Smooth muscle cell (in vitro differentiated cells): ENCODE data around the gene CD180. TPM values are rescaled to one million over a fixed set of nuclear protein-coding genes. Genes with fewer than 3 reads are reported as not detected.

Experiments used
- DNase-seq: peaks from one replicate; lab custom pipeline; 2025; ENCODE audit not compliant: unreplicated experiment; lab: John Stamatoyannopoulos, UW
- H2AFZ ChIP-seq: fragments of 200-600 bp; sonication (generic); 2 replicates; pipeline ENCODE4 v1.6.0; 2016; ENCODE audit warnings: antibody characterized with exemption, low read depth, mild to moderate bottlenecking
- H3F3A ChIP-seq: fragments of 200-600 bp; sonication (generic); 2 replicates; pipeline ENCODE4 v1.6.0; 2017; ENCODE audit warnings: antibody characterized with exemption, low read depth
- H3K27ac ChIP-seq: fragments of 200-600 bp; sonication (generic); 2 replicates; pipeline ENCODE4 v1.5.1; 2016; ENCODE audit warnings: low read depth, mild to moderate bottlenecking
- H3K27me3 ChIP-seq: fragments of 200-600 bp; sonication (generic); 2 replicates; pipeline ENCODE4 v1.6.1; 2016; ENCODE audit warnings: low read depth, mild to moderate bottlenecking
- H3K36me3 ChIP-seq: fragments of 200-600 bp; sonication (generic); 2 replicates; pipeline ENCODE4 v1.5.1; 2016; ENCODE audit warnings: low read depth
- H3K4me1 ChIP-seq: fragments of 200-600 bp; sonication (generic); 2 replicates; pipeline ENCODE4 v1.5.1; 2016; ENCODE audit warnings: low read depth
- H3K4me2 ChIP-seq: fragments of 200-600 bp; sonication (generic); 2 replicates; pipeline ENCODE4 v1.6.0; 2016; ENCODE audit warnings: mild to moderate bottlenecking
- H3K4me3 ChIP-seq: fragments of 200-600 bp; sonication (generic); 2 replicates; pipeline ENCODE4 v1.5.1; 2016; ENCODE audit warnings: mild to moderate bottlenecking
- H3K79me2 ChIP-seq: fragments of 200-600 bp; sonication (generic); 2 replicates; pipeline ENCODE4 v1.6.0; 2016; ENCODE audit warnings: low read depth, mild to moderate bottlenecking
- H3K9ac ChIP-seq: fragments of 200-600 bp; sonication (generic); 2 replicates; pipeline ENCODE4 v1.6.0; 2016; ENCODE audit warnings: low read depth
- H3K9me3 ChIP-seq: fragments of 200-600 bp; sonication (generic); replicated peaks from 2 replicates; pipeline ENCODE4 v1.5.1; 2016; ENCODE audit warnings: low read depth
- H4K20me1 ChIP-seq: fragments of 200-600 bp; sonication (generic); 2 replicates; pipeline ENCODE4 v1.6.0; 2016; ENCODE audit warnings: low read depth
- CTCF ChIP-seq: fragments of 200-600 bp; sonication (generic); IDR thresholded peaks from 2 replicates; pipeline ENCODE4 v1.5.1; 2017; ENCODE audit warnings: borderline replicate concordance, mild to moderate bottlenecking, antibody characterized with exemption; ENCODE audit not compliant: insufficient read depth, poor library complexity, severe bottlenecking
- WGBS: methylation state at CpG from one replicate; pipeline ENCODE4 v1.1.7; 2016; ENCODE audit warnings: low lambda C conversion rate; 5-methylcytosine and 5-hydroxymethylcytosine counted together
- polyA plus RNA-seq: library from polyadenylated mRNA; unstranded; fragments of >200 nt; fragmentation: Nextera tagmentation; extraction: Ambion mirVana; gene quantifications from 2 replicates; pipeline ENCODE4 v1.2.1, GENCODE V29; 2016
- total RNA-seq: library from RNA; depleted of rRNA; stranded (reverse); fragments of >200 nt; gene quantifications from 2 replicates; pipeline ENCODE4 v1.2.3, GENCODE V29; 2014

The CD180 gene
- total and polyA plus RNA-seq, 2 experiments from 2014 or later, result not detected

- Histone ChIP-seq H3K9ac (no peak overlapping the region), H3K9me3 (no peaks in the 10 kb centered on the region), H2AFZ (no peak overlapping the region), H4K20me1 (no peaks in the 10 kb centered on the region), H3K4me2 (no peak overlapping the region), H3K79me2 (no peaks in the 10 kb centered on the region), H3K4me1 (no peaks in the 10 kb centered on the region), H3K4me3 (no peak overlapping the region), H3K36me3 (no peaks in the 10 kb centered on the region), H3F3A (no peaks in the 10 kb centered on the region), H3K27ac (no peak overlapping the region), H3K27me3 (peaks cover 25% of the 10 kb centered on the region)
- no peak for TF ChIP-seq CTCF
- 81% methylated on average over 12 of the region's 12 CpGs for WGBS
- no peak for DNase-seq
Observed at GRCh38 chr5:67214707-67215447, 18.3 kb upstream of the CD180 start.

GRCh38 chr5:67214036-67214435 lies 17.4 kb upstream of the CD180 start:
- Histone ChIP-seq H4K20me1 (no peaks in the 10 kb centered on the region), H3K4me3 (no peak overlapping the region), H3K27ac (no peak overlapping the region), H3K9ac (no peak overlapping the region), H3K27me3 (peaks cover 25% of the 10 kb centered on the region), H3K79me2 (no peaks in the 10 kb centered on the region), H2AFZ (no peak overlapping the region), H3K4me2 (no peak overlapping the region), H3F3A (no peaks in the 10 kb centered on the region), H3K9me3 (no peaks in the 10 kb centered on the region), H3K4me1 (no peaks in the 10 kb centered on the region), H3K36me3 (no peaks in the 10 kb centered on the region)
- 86% methylated on average over 6 of the region's 6 CpGs for WGBS
- no peak for DNase-seq
- TF ChIP-seq CTCF, result no peak

GRCh38 chr5:67211926-67212325 lies 15.3 kb upstream of the CD180 start:
- Histone ChIP-seq H3K27me3 (peaks cover 4% of the 10 kb centered on the region), H3K4me1 (no peaks in the 10 kb centered on the region), H3K4me3 (no peak overlapping the region), H3K79me2 (no peaks in the 10 kb centered on the region), H2AFZ (no peak overlapping the region), H3K4me2 (no peak overlapping the region), H3K9ac (no peak overlapping the region), H4K20me1 (no peaks in the 10 kb centered on the region), H3F3A (no peaks in the 10 kb centered on the region), H3K27ac (no peak overlapping the region), H3K36me3 (no peaks in the 10 kb centered on the region), H3K9me3 (no peaks in the 10 kb centered on the region)
- WGBS, result 57% methylated on average over 2 of the region's 2 CpGs
- DNase-seq, result no peak
- TF ChIP-seq CTCF, result no peak

DNA sequence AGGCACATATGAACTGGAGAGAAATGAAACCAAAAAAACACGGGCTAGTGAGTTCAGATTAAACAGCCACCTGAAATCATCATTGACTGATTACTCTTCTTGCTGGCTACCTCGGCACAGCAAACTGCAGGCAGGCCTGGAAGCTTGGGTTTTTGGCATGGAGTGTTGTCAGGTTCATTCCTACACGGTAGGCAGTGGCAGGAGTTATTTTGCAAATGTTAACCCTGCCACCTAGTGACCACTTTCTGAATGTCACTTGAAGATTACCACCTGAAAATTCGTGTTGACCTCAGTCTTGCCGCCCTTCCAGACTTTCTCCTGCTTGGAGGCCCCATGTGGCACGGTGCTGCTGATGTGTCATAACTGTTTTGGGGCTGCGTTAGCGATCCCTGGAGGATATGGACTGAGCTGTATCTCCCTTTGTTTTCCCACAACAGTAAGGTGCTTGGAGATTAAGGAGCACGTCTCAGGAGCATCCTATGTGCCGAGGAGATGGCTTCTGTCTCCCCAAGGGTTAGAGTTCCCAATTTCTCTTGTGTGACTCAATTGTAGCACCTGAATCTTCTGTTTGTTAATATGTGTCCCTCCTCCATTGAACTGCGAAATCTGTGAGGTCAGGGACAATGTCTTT lies 12.7 kb upstream of the CD180 start:
- no peak overlapping the region for H3K4me3 ChIP-seq
- no peak overlapping the region for H2AFZ ChIP-seq
- TF ChIP-seq CTCF, result peak; percentile 68
- H3K27ac ChIP-seq, result no peak overlapping the region
- H3K9me3 ChIP-seq, result no peaks in the 10 kb centered on the region
- H3K4me1 ChIP-seq, result no peaks in the 10 kb centered on the region
- H3K36me3 ChIP-seq, result no peaks in the 10 kb centered on the region
- H4K20me1 ChIP-seq, result no peaks in the 10 kb centered on the region
- no peaks in the 10 kb centered on the region for H3F3A ChIP-seq
- no peaks in the 10 kb centered on the region for H3K27me3 ChIP-seq
- 31% methylated on average over 11 of the region's 11 CpGs for WGBS
- H3K79me2 ChIP-seq, result no peaks in the 10 kb centered on the region
- H3K9ac ChIP-seq, result no peak overlapping the region
- no peak for DNase-seq
- H3K4me2 ChIP-seq, result no peak overlapping the region
